Effector memory CD8-positive, alpha-beta T cell (primary cell): ENCODE data around the gene DENND1C.

Experiments used
- ATAC-seq: fragments of 150-1000 bp; cut with Tn5 transposase; replicated peaks from 2 replicates; pipeline ENCODE4 v1.10.0; 2021; ENCODE audit warnings: mild to moderate bottlenecking, moderate library complexity
- DNase-seq, 3 experiments: peaks; one replicate each; pipeline ENCODE4 v3.0.0; 2021
- H3K27ac Mint-ChIP-seq, 2 donors: one replicate each; pipeline ENCODE4 v1.8.0; 2022; ENCODE audit warnings: mild to moderate bottlenecking in 2 of 2, mixed read lengths in 2 of 2, moderate library complexity in 2 of 2
- H3K27me3 Mint-ChIP-seq, 2 donors: one replicate each; pipeline ENCODE4 v1.8.0; 2022; ENCODE audit warnings: mixed read lengths in 2 of 2
- H3K36me3 Mint-ChIP-seq: one replicate; pipeline ENCODE4 v1.8.0; 2022; ENCODE audit warnings: mild to moderate bottlenecking, moderate library complexity, mixed read lengths; ENCODE audit not compliant: insufficient read depth
- H3K4me1 Mint-ChIP-seq, 2 donors: one replicate each; pipeline ENCODE4 v1.8.0; 2022; ENCODE audit warnings: low read depth in 2 of 2, mixed read lengths in 2 of 2
- H3K4me3 Mint-ChIP-seq, 2 donors: one replicate each; pipeline ENCODE4 v1.8.0; 2022; ENCODE audit warnings: mild to moderate bottlenecking in 2 of 2, mixed read lengths in 2 of 2, moderate library complexity in 2 of 2
- H3K9me3 Mint-ChIP-seq, 2 donors: one replicate each; pipeline ENCODE4 v1.8.0; 2022; ENCODE audit warnings: mixed read lengths in 2 of 2

Gene DENND1C

DNA sequence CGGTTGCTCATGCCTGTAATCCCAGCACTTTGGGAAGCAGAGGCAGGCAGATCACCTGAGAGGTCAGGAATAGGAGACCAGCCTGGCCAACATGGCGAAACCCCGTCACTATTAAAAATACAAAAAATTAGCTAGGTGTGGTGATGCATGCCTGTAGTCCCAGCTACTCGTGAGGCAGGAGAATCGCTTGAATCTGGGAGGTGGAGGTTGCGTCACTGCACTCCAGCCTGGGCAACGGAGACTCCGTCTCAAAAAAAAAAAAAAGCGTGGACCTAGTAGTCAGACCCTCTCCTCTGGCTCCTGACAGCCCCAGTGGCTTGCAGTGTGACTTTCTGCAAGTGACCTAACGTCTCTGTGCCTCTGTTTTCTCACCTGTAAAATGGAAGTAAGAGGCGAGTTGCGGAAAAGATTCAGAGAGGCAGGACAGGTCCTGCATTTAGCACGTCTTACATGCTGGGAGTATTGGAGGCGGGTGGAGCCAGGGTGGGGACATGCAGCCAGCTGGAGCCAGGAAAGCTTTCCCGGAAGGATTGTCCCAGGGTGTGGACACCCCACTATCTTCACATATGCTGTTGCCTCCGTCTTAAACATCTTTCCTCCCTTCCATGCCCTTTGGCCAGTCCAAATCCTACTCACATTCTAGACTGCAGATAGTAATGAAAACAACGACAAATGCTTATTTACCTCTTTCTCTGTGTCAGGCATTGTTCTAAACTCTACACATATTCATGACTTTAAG, 17.6 kb upstream of the DENND1C start:
- Mint-ChIP-seq H3K9me3 (no peaks in the 10 kb centered on the region), H3K36me3 (peaks cover 8% of the 10 kb centered on the region), H3K4me1 (peaks cover 10 to 26% of the 10 kb centered on the region in 2 donors), H3K27ac (no peak overlapping the region), H3K27me3 (peaks cover 0 to 18% of the 10 kb centered on the region in 2 donors), H3K4me3 (no peak overlapping the region)
- ATAC-seq (no peak), DNase-seq (no peak)

DNA sequence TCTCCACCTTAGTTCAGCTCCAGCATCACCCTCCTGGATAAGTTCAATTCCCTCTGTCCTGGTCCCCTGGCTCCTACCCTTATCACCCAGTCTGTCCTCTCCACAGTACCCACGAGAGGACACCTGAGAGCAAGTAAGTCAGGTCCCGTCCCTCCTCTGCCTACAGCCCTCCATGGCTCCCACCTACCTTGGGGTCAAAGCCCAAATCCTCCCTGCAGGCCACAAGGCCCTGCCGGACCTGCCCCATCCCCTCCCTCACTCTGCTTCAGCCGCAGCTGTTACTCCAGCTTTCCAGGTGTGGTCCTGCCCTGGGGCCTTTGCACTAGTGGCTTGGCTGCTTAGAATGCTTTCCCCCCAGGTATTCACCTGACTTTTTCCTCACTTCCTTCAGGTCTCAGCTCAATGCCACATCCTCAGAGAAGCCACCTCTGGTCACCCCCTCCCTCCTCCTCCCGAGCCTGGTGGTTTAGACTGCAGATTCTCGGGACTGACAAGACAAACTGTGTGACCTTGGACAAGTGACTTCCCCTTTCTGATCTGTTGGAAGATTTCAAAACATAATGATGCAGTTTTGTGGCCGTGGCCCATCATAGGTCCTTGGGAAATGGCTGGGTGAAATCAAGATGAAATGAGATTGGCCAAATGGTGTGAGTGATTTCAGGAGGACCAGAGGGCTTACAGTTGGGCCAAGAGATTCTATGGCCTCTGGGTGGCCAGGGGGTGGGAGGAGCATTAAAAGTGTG, 16.9 kb upstream of the DENND1C start:
- DNase-seq (no peak), ATAC-seq (no peak)
- Mint-ChIP-seq H3K27me3 (peaks cover 0 to 13% of the 10 kb centered on the region in 2 donors), H3K9me3 (no peaks in the 10 kb centered on the region), H3K27ac (no peak overlapping the region), H3K4me3 (no peak overlapping the region), H3K4me1 (peaks cover 10 to 26% of the 10 kb centered on the region in 2 donors), H3K36me3 (peaks cover 8% of the 10 kb centered on the region)

DNA sequence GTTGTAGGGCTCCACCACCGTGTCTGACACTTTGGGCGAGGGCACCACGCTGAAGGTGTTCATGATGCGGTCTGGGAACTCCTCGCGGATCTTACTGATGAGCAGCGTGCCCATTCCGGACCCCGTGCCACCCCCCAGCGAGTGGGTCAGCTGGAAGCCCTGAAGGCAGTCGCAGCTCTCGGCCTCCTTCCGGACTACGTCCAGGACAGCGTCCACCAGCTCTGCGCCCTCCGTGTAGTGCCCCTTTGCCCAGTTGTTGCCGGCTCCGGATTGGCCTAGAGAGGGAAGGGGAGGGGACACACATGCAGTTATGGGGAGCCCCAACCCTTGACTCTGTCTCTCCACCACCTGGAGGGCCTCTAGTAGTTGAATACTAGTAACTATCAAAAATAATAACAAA, 14.4 kb upstream of the DENND1C start:
- peaks cover 5% of the 10 kb centered on the region for H3K36me3 Mint-ChIP-seq
- H3K4me1 Mint-ChIP-seq, result peaks cover 3 to 14% of the 10 kb centered on the region in 2 donors
- no peaks in the 10 kb centered on the region for H3K9me3 Mint-ChIP-seq
- ATAC-seq (no peak), DNase-seq (no peak)
- no peak overlapping the region for H3K27ac Mint-ChIP-seq
- no peak overlapping the region for H3K4me3 Mint-ChIP-seq
- peaks cover 0 to under 1% of the 10 kb centered on the region in 2 donors for H3K27me3 Mint-ChIP-seq

GRCh38 chr19:6494438-6495036, 12.9 kb upstream of the DENND1C start:
- ATAC-seq (no peak), DNase-seq (no peak)
- no peak overlapping the region for H3K4me3 Mint-ChIP-seq
- H3K27ac Mint-ChIP-seq, result no peak overlapping the region
- H3K4me1 Mint-ChIP-seq, result peaks cover 10 to 24% of the 10 kb centered on the region in 2 donors
- H3K27me3 Mint-ChIP-seq, result no peaks in the 10 kb centered on the region
- no peaks in the 10 kb centered on the region for H3K9me3 Mint-ChIP-seq
- peaks cover 5% of the 10 kb centered on the region for H3K36me3 Mint-ChIP-seq

DNA sequence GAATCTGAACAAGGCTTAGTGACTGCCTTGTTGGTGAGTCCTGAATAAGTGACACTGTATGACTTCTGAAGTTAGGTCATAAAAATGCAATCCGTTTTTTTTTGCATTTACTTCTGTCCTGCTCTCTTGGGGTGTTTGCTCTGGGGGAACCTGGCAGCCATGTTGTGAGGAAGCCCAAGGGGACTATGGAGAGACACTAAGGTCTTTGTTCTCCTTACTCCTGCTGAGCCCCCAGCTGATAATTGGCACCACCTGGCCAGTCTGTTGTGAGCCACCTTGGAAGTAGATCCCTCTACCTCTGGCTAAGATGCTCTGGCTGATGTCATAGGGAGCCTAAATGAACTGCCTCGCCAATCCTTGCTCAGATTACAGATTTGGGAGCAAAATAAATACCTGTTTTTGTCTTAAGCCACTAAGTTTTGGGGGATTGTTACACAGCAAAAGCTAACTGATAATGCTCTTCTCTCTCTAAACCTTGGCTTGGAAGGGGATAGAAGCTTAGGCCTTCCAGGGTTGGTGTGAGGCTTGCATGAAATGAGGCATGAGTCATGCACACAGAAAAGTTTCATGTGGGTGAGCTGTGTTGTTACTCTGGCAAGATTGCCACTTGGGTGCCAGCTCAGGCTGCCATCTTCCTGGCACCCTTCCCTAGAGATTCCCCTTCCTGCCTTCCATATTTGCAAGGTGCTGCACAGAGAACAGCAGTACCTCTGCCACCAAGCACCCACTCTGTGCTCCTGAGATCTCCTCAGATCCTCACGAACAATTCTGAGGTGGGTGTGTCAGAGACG, 10.4 kb upstream of the DENND1C start:
- no peak for ATAC-seq
- peaks cover 14 to 24% of the 10 kb centered on the region in 2 donors for H3K4me1 Mint-ChIP-seq
- no peak for DNase-seq
- H3K4me3 Mint-ChIP-seq, result no peak overlapping the region
- H3K36me3 Mint-ChIP-seq, result peaks cover 3% of the 10 kb centered on the region
- no peaks in the 10 kb centered on the region for H3K27me3 Mint-ChIP-seq
- H3K9me3 Mint-ChIP-seq, result no peaks in the 10 kb centered on the region
- peak overlapping the region; percentile 38 to 78 for H3K27ac Mint-ChIP-seq

DNA sequence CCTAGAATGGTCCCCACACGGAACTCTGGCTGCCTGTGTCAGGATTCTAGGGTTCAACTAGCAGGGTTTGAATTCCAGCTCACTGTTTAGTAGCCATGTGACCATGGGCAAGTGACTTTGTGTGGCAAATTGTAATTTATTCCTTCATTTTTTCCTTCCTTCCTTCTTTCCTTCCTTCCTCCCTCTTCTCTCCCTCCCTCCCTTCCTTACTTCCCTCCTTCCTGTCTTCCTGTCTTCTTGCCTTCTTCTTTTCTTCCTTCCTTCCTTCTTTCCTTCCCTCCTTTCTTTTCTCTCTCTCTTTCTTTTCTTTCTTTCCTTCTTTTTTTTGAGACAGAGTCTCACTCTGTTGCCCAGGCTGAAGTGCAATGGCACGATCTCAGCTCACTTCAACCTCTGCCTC, 8.5 kb upstream of the DENND1C start:
- ATAC-seq (no peak), DNase-seq (no peak)
- Mint-ChIP-seq H3K36me3 (no peaks in the 10 kb centered on the region), H3K4me1 (peaks cover 14 to 24% of the 10 kb centered on the region in 2 donors), H3K27ac (peak overlapping the region; percentile 81 to 93), H3K9me3 (no peaks in the 10 kb centered on the region), H3K27me3 (no peaks in the 10 kb centered on the region), H3K4me3 (peak overlapping the region; percentile 65 to 84)

- Mint-ChIP-seq H3K36me3 (no peaks in the 10 kb centered on the region), H3K9me3 (no peaks in the 10 kb centered on the region), H3K4me3 (peak overlapping the region; percentile 65 to 84), H3K27ac (peak overlapping the region; percentile 81 to 93), H3K4me1 (peaks cover 14 to 20% of the 10 kb centered on the region in 2 donors), H3K27me3 (no peaks in the 10 kb centered on the region)
- DNase-seq, result peak in 1 of 3 experiments; percentile 16
- peak; percentile 80 for ATAC-seq
Observed at GRCh38 chr19:6489278-6490061, 7.9 kb upstream of the DENND1C start.

GRCh38 chr19:6484831-6485230, 3.2 kb upstream of the DENND1C start:
- H3K27ac Mint-ChIP-seq, result no peak overlapping the region
- ATAC-seq, result no peak
- no peaks in the 10 kb centered on the region for H3K27me3 Mint-ChIP-seq
- H3K4me3 Mint-ChIP-seq, result no peak overlapping the region
- DNase-seq, result no peak
- peaks cover 41 to 52% of the 10 kb centered on the region in 2 donors for H3K4me1 Mint-ChIP-seq
- peaks cover 7% of the 10 kb centered on the region for H3K36me3 Mint-ChIP-seq
- no peaks in the 10 kb centered on the region for H3K9me3 Mint-ChIP-seq

GRCh38 chr19:6484230-6484629, 2.6 kb upstream of the DENND1C start:
- Mint-ChIP-seq H3K36me3 (peaks cover 7% of the 10 kb centered on the region), H3K9me3 (no peaks in the 10 kb centered on the region), H3K27ac (peak overlapping the region in 1 of 2 donors; percentile 99), H3K4me1 (peaks cover 36 to 50% of the 10 kb centered on the region in 2 donors), H3K27me3 (no peaks in the 10 kb centered on the region), H3K4me3 (peak overlapping the region in 1 of 2 donors; percentile 55)
- DNase-seq (no peak), ATAC-seq (no peak)

DNA sequence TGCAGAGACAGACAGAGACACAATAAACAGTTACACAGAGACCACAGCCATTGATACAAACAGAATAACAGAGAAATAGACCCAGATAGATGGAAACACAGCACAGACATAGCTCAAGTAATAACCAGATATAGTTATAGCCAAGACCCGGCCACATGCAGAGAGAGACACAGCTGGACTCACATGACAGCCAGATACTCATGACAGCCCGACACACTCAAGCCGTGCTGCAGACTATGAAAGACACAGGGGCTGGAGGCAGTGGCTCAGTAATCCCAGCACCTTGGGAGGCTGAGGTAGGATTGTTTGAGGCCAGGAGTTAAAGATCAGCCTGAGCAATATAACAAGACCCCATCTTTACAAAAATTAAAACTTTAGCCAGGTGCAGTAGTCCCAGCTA, 1.6 kb upstream of the DENND1C start:
- DNase-seq (no peak), ATAC-seq (no peak)
- H3K27me3 Mint-ChIP-seq, result no peaks in the 10 kb centered on the region
- H3K9me3 Mint-ChIP-seq, result no peaks in the 10 kb centered on the region
- peaks cover 34 to 47% of the 10 kb centered on the region in 2 donors for H3K4me1 Mint-ChIP-seq
- H3K4me3 Mint-ChIP-seq, result peak overlapping the region in 1 of 2 donors; percentile 55
- peaks cover 14% of the 10 kb centered on the region for H3K36me3 Mint-ChIP-seq
- H3K27ac Mint-ChIP-seq, result peak overlapping the region; percentile 99 to 100

GRCh38 chr19:6482343-6482686, 728 bp upstream of the DENND1C start:
- no peak for DNase-seq
- Mint-ChIP-seq H3K36me3 (peaks cover 17% of the 10 kb centered on the region), H3K27ac (peak overlapping the region; percentile 99 to 100), H3K27me3 (no peaks in the 10 kb centered on the region), H3K9me3 (no peaks in the 10 kb centered on the region), H3K4me1 (peaks cover 34 to 47% of the 10 kb centered on the region in 2 donors), H3K4me3 (peak overlapping the region; percentile 85 to 88)
- no peak for ATAC-seq

- Mint-ChIP-seq H3K27ac (peak overlapping the region; percentile 99 to 100), H3K27me3 (no peaks in the 10 kb centered on the region), H3K4me3 (peak overlapping the region; percentile 85 to 88), H3K9me3 (no peaks in the 10 kb centered on the region), H3K36me3 (peaks cover 28% of the 10 kb centered on the region), H3K4me1 (peaks cover 34 to 47% of the 10 kb centered on the region in 2 donors)
- ATAC-seq, result peak; percentile 42
- DNase-seq, result no peak
Observed at GRCh38 chr19:6480848-6481415, 655 bp downstream of the DENND1C start.
